Measurements from ENCODE around the gene SLC16A3. TPM values are rescaled to one million over a fixed set of nuclear protein-coding genes. Genes with fewer than 3 reads are reported as not detected.

The SLC16A3 gene
- total and polyA plus RNA-seq, 2 of the 4 experiments (the other 2 are of a cell fraction): 49.1 to 181 TPM

GRCh38 chr17:82230609-82231311, 1.9 kb downstream of the SLC16A3 start (continued):
- no peak; the same call in 1 of the 2 replicates for TF ChIP-seq CHD1 (IDR thresholded peaks at IDR 0.05; ENCODE audit: low read depth, low read length)
- TF ChIP-seq NFE2L2 (IDR thresholded peaks at IDR 0.05; ENCODE audit: low read depth, low read length): no peak

DNA sequence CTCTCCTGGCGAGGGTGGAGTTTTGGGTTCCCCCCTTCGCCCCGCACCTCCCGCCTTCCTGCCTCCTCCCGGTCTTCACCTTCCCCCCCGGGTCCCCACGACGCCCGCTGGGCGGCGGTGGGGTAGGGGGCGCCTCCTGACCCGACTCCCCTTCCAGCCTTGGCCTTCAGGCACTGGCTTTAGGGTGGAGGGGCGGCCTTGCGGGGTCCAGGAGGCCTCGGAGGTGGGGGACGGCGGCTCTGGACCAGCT, 2.4 kb downstream of the SLC16A3 start:
- peak overlapping the region; percentile 91 for H3K9ac ChIP-seq (ENCODE audit: low read depth, low read length)
- peaks cover 73% of the 10 kb centered on the region for H4K20me1 ChIP-seq (ENCODE audit: insufficient read depth, low read length)
- no peak overlapping the region for H2BK15ac ChIP-seq (ENCODE audit: low read depth, low read length)
- in situ Hi-C loops (cut with MboI; ENCODE audit: low sequenced_read_pairs): no loop called here
- H2AK5ac ChIP-seq (ENCODE audit: low read depth, low read length): peak overlapping the region; percentile 85; the same call in 1 of the 2 replicates
- H3K23ac ChIP-seq (ENCODE audit: low read depth, low read length): peak overlapping the region; percentile 63; the same call in 1 of the 2 replicates
- H3K9me3 ChIP-seq (ENCODE audit: control insufficient read depth, insufficient read depth, low read length): no peaks in the 10 kb centered on the region
- H4K5ac ChIP-seq (ENCODE audit: low read depth, low read length): no peak overlapping the region
- H3K27me3 ChIP-seq (ENCODE audit: control insufficient read depth, insufficient read depth, low read length): no peaks in the 10 kb centered on the region
- peaks cover 0 to 70% of the 10 kb centered on the region in 2 experiments; a peak in 3 of 4 replicates for H3K79me1 ChIP-seq (ENCODE audit: low read depth in 1 of 2, low read length in 2 of 2)
- intact Hi-C loops (cut with micrococcal nuclease): loop anchor here (2.0 kb wide), 1 partner anchor 14 kb away; no protein-coding TSS in a partner anchor
- ChIA-PET POLR2A (ENCODE audit: unreplicated experiment) (no interaction called here), CTCF (no interaction called here)
- ATAC-seq (ENCODE audit: low read depth) (peak; percentile 0; the same call in 1 of the 2 replicates), DNase-seq (no peak)
- peaks cover 22% of the 10 kb centered on the region for H3K36me3 ChIP-seq (ENCODE audit: control insufficient read depth, insufficient read depth, low read length)
- H4K91ac ChIP-seq (ENCODE audit: insufficient read depth, low read depth, low read length): peak overlapping the region; percentile 78; the same call in 1 of the 2 replicates
- peak overlapping the region; percentile 87 for H3K4me2 ChIP-seq (ENCODE audit: low read depth, low read length)
- H3K56ac ChIP-seq (ENCODE audit: extremely low read depth, insufficient read depth, low read length): peak overlapping the region; percentile 60; the same call in 1 of the 2 replicates
- peak overlapping the region; percentile 2 for H2AFZ ChIP-seq (replicated peaks; ENCODE audit: low read length, poor library complexity)
- no peak overlapping the region for H2BK20ac ChIP-seq (ENCODE audit: low read depth, low read length)
- peak overlapping the region; percentile 48 for H3K14ac ChIP-seq (replicated peaks; ENCODE audit: low read depth, low read length)
- H3K9me1 ChIP-seq (ENCODE audit: insufficient read depth, low read length): no peaks in the 10 kb centered on the region
- no TSS peak for BruUV-seq (replicated peaks)
- no peak for TF ChIP-seq MAZ (IDR thresholded peaks at IDR 0.05; ENCODE audit: borderline replicate concordance, low read depth, low read length)
- no peak for TF ChIP-seq CEBPB (IDR thresholded peaks at IDR 0.05; ENCODE audit: low read depth, low read length)
- no CpG with 5 or more reads among the region's 18 CpGs for WGBS, 2 experiments (ENCODE audit: extremely low coverage in 2 of 2, insufficient read length in 1 of 2)
- H3K27ac ChIP-seq (ENCODE audit: insufficient read depth, low read length): peak overlapping the region; percentile 91
- H3K4me1 ChIP-seq (ENCODE audit: control insufficient read depth, insufficient read depth, low read length): peaks cover 39% of the 10 kb centered on the region
- peak overlapping the region; percentile 99 for H2AK9ac ChIP-seq (replicated peaks; ENCODE audit: low read depth, low read length, poor library complexity)
- H3K4me3 ChIP-seq (ENCODE audit: insufficient read depth, low read depth, low read length): peak overlapping the region; percentile 98
- peak overlapping the region; percentile 39; the same call in 1 of the 2 replicates for H3K18ac ChIP-seq (ENCODE audit: low read depth, low read length)
- dilution Hi-C loops (cut with HindIII; ENCODE audit: low sequenced_read_pairs, unreplicated experiment): no loop called here
- peak overlapping the region; percentile 10; the same call in 1 of the 2 replicates for H2BK120ac ChIP-seq (ENCODE audit: low read depth, low read length)
- H3K4ac ChIP-seq (ENCODE audit: low read depth, low read length): peak overlapping the region; percentile 80
- peak overlapping the region; percentile 79 for H2BK5ac ChIP-seq (ENCODE audit: low read depth, low read length, poor library complexity, severe bottlenecking)
- H4K8ac ChIP-seq (ENCODE audit: low read depth in 2 of 2, low read length in 2 of 2): peak overlapping the region; percentile 47 to 76; a peak in 3 of 4 replicates
